Neural cell (in vitro differentiated cells): Measurements from ENCODE around the gene LMNA. TPM values are rescaled to one million over a fixed set of nuclear protein-coding genes. Genes with fewer than 3 reads are reported as not detected.
"Not testable (repeated sequence)": the region's sequence is repeated elsewhere in the genome, so short reads cannot be mapped to it uniquely, and the experiment has no call there.

ENCODE experiments used
- H2AFZ ChIP-seq: fragments of 200-600, 300-800 bp; sonication (generic), shearing (Covaris generic); 2 replicates; pipeline ENCODE4 v1.6.0; 2014; ENCODE audit warnings: low read depth, mild to moderate bottlenecking, antibody characterized with exemption, low read length, moderate library complexity
- H3F3A ChIP-seq: fragments of 200-600 bp; shearing (Covaris generic); 2 replicates; pipeline ENCODE4 v1.6.1; 2016; ENCODE audit warnings: mild to moderate bottlenecking, moderate library complexity, mixed read lengths, antibody characterized with exemption, low read length; ENCODE audit not compliant: insufficient read depth, poor library complexity, severe bottlenecking
- H3K27ac ChIP-seq: fragments of 200-600, 300-800 bp; sonication (generic), shearing (Covaris generic); 2 replicates; pipeline ENCODE4 v1.5.1; 2014; ENCODE audit warnings: mild to moderate bottlenecking, low read length, moderate library complexity
- H3K27me3 ChIP-seq: fragments of 300-800, 200-600 bp; sonication (generic), shearing (Covaris generic); 2 replicates; pipeline ENCODE4 v1.6.0; 2014; ENCODE audit warnings: mild to moderate bottlenecking, low read depth, low read length, moderate library complexity; ENCODE audit not compliant: insufficient read depth
- H3K36me3 ChIP-seq: fragments of 300-800, 200-600 bp; sonication (generic), shearing (Covaris generic); 2 replicates; pipeline ENCODE4 v1.5.1; 2014; ENCODE audit warnings: mild to moderate bottlenecking, antibody characterized with exemption, low read length, moderate library complexity; ENCODE audit not compliant: insufficient read depth
- H3K4me2 ChIP-seq: fragments of 300-800, 200-600 bp; sonication (generic), shearing (Covaris generic); 2 replicates; pipeline ENCODE4 v1.6.0; 2014; ENCODE audit warnings: mild to moderate bottlenecking, low read length
- H3K4me3 ChIP-seq: fragments of 300-800, 200-600 bp; sonication (generic), shearing (Covaris generic); 2 replicates; pipeline ENCODE4 v1.5.1; 2014; ENCODE audit warnings: mild to moderate bottlenecking, low read length, moderate library complexity
- H3K79me2 ChIP-seq: fragments of 200-600 bp; shearing (Covaris generic); replicated peaks from 2 replicates; pipeline ENCODE4 v1.6.0; 2014; ENCODE audit warnings: mild to moderate bottlenecking, low read length, moderate library complexity; ENCODE audit not compliant: insufficient read depth
- H3K9ac ChIP-seq: fragments of 300-800, 200-600 bp; sonication (generic), shearing (Covaris generic); 2 replicates; pipeline ENCODE4 v1.6.1; 2016; ENCODE audit warnings: mild to moderate bottlenecking, low read length, mixed read lengths
- H3K9me2 ChIP-seq: fragments of 200-600 bp; shearing (Covaris generic); 2 replicates; pipeline ENCODE4 v1.6.1; 2016; ENCODE audit warnings: mild to moderate bottlenecking, low read length, mixed read lengths; ENCODE audit not compliant: insufficient read depth
- H3K9me3 ChIP-seq: fragments of 200-600, 300-800 bp; sonication (generic), shearing (Covaris generic); 2 replicates; pipeline ENCODE4 v1.6.1; 2016; ENCODE audit warnings: mild to moderate bottlenecking, mixed run types, low read length, moderate library complexity, mixed read lengths
- H4K20me1 ChIP-seq: fragments of 200-600 bp; shearing (Covaris generic); 2 replicates; pipeline ENCODE4 v1.6.1; 2016; ENCODE audit warnings: mild to moderate bottlenecking, mixed run types; ENCODE audit not compliant: insufficient read depth
- CTCF ChIP-seq: fragments of 450-650 bp; IDR thresholded peaks from 2 replicates; pipeline ENCODE4 v1.5.1; 2014; ENCODE audit warnings: antibody characterized with exemption, mild to moderate bottlenecking, moderate library complexity; ENCODE audit not compliant: poor library complexity, severe bottlenecking
- EP300 ChIP-seq: fragments of 450-650 bp; conservative IDR thresholded peaks from 2 replicates; pipeline ENCODE4 v1.6.1; 2014; ENCODE audit warnings: antibody characterized with exemption, mild to moderate bottlenecking, moderate library complexity; ENCODE audit not compliant: poor library complexity, severe bottlenecking
- EZH2 ChIP-seq: fragments of 200-600, 300-800 bp; shearing (Covaris generic), sonication (generic); IDR thresholded peaks from 2 replicates; pipeline ENCODE4 v1.6.1; 2014; ENCODE audit warnings: antibody characterized with exemption, low read length, borderline replicate concordance, mild to moderate bottlenecking; ENCODE audit not compliant: insufficient read depth, poor library complexity, severe bottlenecking
- MXI1 ChIP-seq: fragments of 450-650 bp; conservative IDR thresholded peaks from 2 replicates; pipeline ENCODE4 v1.6.1; 2014; ENCODE audit warnings: antibody characterized with exemption, mild to moderate bottlenecking; ENCODE audit not compliant: poor library complexity, severe bottlenecking
- POLR2AphosphoS5 ChIP-seq: IDR thresholded peaks from 2 replicates; pipeline ENCODE4 v1.6.1; 2012
- RAD21 ChIP-seq: fragments of 450-650 bp; conservative IDR thresholded peaks from 2 replicates; pipeline ENCODE4 v1.6.1; 2014; ENCODE audit warnings: antibody characterized with exemption, mild to moderate bottlenecking, moderate library complexity
- SMC3 ChIP-seq: fragments of 450-650 bp; conservative IDR thresholded peaks from 2 replicates; pipeline ENCODE4 v1.6.1; 2014; ENCODE audit warnings: antibody characterized with exemption, mild to moderate bottlenecking, moderate library complexity; ENCODE audit not compliant: poor library complexity
- TAF1 ChIP-seq: IDR thresholded peaks from 2 replicates; pipeline ENCODE4 v1.6.1; 2012; ENCODE audit warnings: low read depth
- polyA plus RNA-seq: library from polyadenylated mRNA; depleted of rRNA; stranded (reverse); fragments of >200 nt; gene quantifications from 2 replicates; pipeline ENCODE4 v1.2.3, GENCODE V29; 2014
- TF ChIP-seq, protein P1 (sequence below): IDR thresholded peaks from 2 replicates; pipeline ENCODE4 v1.6.1; 2012; ENCODE audit warnings: borderline replicate concordance

The LMNA gene
- polyA plus RNA-seq, 1 donor from 2014 or later = 90.7 TPM

- Histone ChIP-seq H3K4me2 (no peak overlapping the region), H3K27ac (no peak overlapping the region), H2AFZ (no peak overlapping the region), H3K4me3 (no peak overlapping the region), H3F3A (no peaks in the 10 kb centered on the region), H3K79me2 (no peaks in the 10 kb centered on the region), H3K36me3 (no peaks in the 10 kb centered on the region), H3K27me3 (no peaks in the 10 kb centered on the region), H3K9me3 (no peaks in the 10 kb centered on the region), H3K9ac (no peak overlapping the region), H3K9me2 (no peaks in the 10 kb centered on the region), H4K20me1 (peaks cover 14% of the 10 kb centered on the region)
- TF ChIP-seq EP300 (no peak), RAD21 (no peak), POLR2AphosphoS5 (no peak), SMC3 (no peak), EZH2 (no peak), MXI1 (no peak), CTCF (no peak), TAF1 (no peak)
- TF ChIP-seq, protein P1, sequence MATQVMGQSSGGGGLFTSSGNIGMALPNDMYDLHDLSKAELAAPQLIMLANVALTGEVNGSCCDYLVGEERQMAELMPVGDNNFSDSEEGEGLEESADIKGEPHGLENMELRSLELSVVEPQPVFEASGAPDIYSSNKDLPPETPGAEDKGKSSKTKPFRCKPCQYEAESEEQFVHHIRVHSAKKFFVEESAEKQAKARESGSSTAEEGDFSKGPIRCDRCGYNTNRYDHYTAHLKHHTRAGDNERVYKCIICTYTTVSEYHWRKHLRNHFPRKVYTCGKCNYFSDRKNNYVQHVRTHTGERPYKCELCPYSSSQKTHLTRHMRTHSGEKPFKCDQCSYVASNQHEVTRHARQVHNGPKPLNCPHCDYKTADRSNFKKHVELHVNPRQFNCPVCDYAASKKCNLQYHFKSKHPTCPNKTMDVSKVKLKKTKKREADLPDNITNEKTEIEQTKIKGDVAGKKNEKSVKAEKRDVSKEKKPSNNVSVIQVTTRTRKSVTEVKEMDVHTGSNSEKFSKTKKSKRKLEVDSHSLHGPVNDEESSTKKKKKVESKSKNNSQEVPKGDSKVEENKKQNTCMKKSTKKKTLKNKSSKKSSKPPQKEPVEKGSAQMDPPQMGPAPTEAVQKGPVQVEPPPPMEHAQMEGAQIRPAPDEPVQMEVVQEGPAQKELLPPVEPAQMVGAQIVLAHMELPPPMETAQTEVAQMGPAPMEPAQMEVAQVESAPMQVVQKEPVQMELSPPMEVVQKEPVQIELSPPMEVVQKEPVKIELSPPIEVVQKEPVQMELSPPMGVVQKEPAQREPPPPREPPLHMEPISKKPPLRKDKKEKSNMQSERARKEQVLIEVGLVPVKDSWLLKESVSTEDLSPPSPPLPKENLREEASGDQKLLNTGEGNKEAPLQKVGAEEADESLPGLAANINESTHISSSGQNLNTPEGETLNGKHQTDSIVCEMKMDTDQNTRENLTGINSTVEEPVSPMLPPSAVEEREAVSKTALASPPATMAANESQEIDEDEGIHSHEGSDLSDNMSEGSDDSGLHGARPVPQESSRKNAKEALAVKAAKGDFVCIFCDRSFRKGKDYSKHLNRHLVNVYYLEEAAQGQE = no peak
Observed at GRCh38 chr1:156119503-156120209, 5.1 kb downstream of the LMNA start.

GRCh38 chr1:156120318-156120717, 5.8 kb downstream of the LMNA start:
- Histone ChIP-seq H3K4me3 (no peak overlapping the region), H3K9me2 (no peaks in the 10 kb centered on the region), H3K27ac (no peak overlapping the region), H3K36me3 (no peaks in the 10 kb centered on the region), H3F3A (no peaks in the 10 kb centered on the region), H3K9me3 (no peaks in the 10 kb centered on the region), H3K9ac (no peak overlapping the region), H3K27me3 (no peaks in the 10 kb centered on the region), H3K79me2 (no peaks in the 10 kb centered on the region), H3K4me2 (no peak overlapping the region), H2AFZ (no peak overlapping the region), H4K20me1 (peaks cover 7% of the 10 kb centered on the region)
- TF ChIP-seq EP300 (no peak), CTCF (no peak), MXI1 (no peak), SMC3 (no peak), RAD21 (no peak), EZH2 (no peak), TAF1 (no peak), POLR2AphosphoS5 (no peak)
- TF ChIP-seq, protein P1 = no peak

- H3K4me2 ChIP-seq, H3K9me2 ChIP-seq, H3K79me2 ChIP-seq: not testable (repeated sequence)
Observed at GRCh38 chr1:156121005-156121404, 6.5 kb downstream of the LMNA start.

More at GRCh38 chr1:156121005-156121404, 6.5 kb downstream of the LMNA start:
- H3K27ac ChIP-seq, H4K20me1 ChIP-seq, H3K9ac ChIP-seq, H3K27me3 ChIP-seq, H3F3A ChIP-seq, H3K4me3 ChIP-seq, H3K9me3 ChIP-seq, H3K36me3 ChIP-seq, H2AFZ ChIP-seq: not testable (repeated sequence)
